ENCODE data around the gene SVOP. TPM values are rescaled to one million over a fixed set of nuclear protein-coding genes. Genes with fewer than 3 reads are reported as not detected.

The SVOP gene
- total RNA-seq, 4 donors from 2014 or later = not detected

DNA sequence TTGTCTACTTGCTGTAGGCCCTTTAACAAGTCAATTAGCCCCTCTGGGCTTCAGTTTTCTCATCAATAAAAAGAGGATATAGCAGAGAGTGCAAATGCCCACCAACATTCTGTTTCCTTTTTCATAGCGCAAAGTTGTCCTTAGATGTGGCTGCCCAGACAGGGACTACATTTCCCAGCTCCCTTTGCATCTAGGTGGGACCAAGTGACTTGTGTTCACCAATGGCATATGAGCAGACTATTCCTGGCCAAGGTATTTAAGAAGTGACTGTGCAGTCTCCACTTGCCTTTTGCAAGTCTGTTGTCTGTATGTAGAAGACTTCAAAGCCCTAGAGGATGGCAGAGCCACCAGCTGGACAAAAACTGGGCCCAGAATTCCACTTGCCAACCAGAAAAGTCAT is 81.3 kb downstream of the SVOP start:
- no peak for DNase-seq (ENCODE audit: low spot score in 2 of 2)
- Histone ChIP-seq H3K9me3 (no peaks in the 10 kb centered on the region), H3K4me3 (no peak overlapping the region), H3K27ac (no peak overlapping the region), H3K36me3 (no peaks in the 10 kb centered on the region), H3K27me3 (no peaks in the 10 kb centered on the region), H3K4me1 (no peaks in the 10 kb centered on the region)
- TF ChIP-seq, protein P1, sequence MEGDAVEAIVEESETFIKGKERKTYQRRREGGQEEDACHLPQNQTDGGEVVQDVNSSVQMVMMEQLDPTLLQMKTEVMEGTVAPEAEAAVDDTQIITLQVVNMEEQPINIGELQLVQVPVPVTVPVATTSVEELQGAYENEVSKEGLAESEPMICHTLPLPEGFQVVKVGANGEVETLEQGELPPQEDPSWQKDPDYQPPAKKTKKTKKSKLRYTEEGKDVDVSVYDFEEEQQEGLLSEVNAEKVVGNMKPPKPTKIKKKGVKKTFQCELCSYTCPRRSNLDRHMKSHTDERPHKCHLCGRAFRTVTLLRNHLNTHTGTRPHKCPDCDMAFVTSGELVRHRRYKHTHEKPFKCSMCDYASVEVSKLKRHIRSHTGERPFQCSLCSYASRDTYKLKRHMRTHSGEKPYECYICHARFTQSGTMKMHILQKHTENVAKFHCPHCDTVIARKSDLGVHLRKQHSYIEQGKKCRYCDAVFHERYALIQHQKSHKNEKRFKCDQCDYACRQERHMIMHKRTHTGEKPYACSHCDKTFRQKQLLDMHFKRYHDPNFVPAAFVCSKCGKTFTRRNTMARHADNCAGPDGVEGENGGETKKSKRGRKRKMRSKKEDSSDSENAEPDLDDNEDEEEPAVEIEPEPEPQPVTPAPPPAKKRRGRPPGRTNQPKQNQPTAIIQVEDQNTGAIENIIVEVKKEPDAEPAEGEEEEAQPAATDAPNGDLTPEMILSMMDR (IDR thresholded peaks at IDR 0.05) = no peak
- TF ChIP-seq POLR2A (IDR thresholded peaks at IDR 0.05) (no peak), EP300 (IDR thresholded peaks at IDR 0.05) (no peak)
- WGBS, 2 donors = 65 to 82% methylated on average over 1 of the region's 1 CpG

DNA sequence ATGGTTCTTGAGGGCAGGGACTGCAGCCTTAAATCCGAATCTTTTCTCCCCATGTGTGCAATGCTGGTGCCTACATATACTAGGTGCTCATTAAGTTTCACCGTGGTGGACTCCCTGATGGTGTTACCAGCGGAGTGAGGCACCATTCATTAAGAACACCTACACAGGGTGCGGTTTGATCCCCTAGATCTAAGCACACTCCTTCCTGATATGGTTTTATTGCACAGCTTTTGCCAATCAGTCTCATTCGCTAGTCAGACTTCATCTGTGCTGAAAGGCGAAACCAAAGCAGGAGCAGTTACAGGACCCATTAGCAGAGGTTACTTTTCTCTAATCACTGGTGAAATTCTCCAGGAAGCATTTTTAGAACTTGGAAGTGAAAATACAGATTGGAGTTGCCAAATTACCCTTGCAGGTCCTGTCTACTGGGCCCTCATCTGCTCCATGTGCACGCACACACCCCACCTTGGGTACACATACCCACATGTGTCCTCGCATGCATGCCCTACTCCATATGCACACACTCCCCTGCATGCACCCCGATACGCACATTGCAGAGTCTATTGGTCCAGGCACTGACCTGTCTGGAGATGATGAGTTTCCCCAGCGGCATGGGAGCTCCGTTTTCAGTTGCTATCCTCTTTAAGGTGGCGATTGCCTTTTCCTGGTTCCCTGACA is 82.5 kb downstream of the SVOP start:
- WGBS, 2 donors = 79% methylated on average over 13 of the region's 13 CpGs
- Histone ChIP-seq H3K4me1 (no peaks in the 10 kb centered on the region), H3K36me3 (no peaks in the 10 kb centered on the region), H3K9me3 (no peaks in the 10 kb centered on the region), H3K4me3 (no peak overlapping the region), H3K27me3 (no peaks in the 10 kb centered on the region), H3K27ac (no peak overlapping the region)
- no peak for DNase-seq (ENCODE audit: low spot score in 2 of 2)
- TF ChIP-seq POLR2A (IDR thresholded peaks at IDR 0.05) = no peak
- no peak for TF ChIP-seq EP300 (IDR thresholded peaks at IDR 0.05)
- TF ChIP-seq, protein P1 (IDR thresholded peaks at IDR 0.05) = no peak

DNA sequence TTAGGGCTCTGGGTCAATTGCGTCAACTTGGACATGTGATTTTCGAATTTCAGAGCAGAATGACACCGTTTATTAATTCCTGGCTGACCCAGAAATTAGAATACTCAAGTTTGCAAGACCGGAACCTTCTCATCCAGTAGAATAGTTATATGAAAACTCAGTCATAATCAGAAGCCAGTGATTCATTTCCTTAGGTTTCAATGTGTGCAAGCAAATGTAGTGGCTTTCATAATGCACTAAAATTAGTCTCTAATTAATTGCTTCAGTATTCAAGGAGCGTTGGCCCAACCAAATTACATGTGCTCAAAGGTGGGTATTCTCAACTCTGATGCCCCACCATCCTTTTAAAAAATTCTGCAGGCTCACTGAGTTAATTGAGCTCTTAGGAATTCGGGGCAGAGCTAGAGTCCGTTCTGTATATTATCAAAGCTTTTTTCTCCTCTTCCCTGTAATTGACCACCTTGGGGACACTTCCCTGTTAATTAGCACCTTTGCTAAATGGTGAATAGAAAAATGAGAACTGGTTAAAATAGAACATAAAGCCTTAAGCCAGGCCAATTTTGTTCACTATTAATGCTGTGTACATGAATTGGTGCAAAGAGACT is 85.6 kb downstream of the SVOP start:
- TF ChIP-seq, protein P1 (IDR thresholded peaks at IDR 0.05) = no peak
- TF ChIP-seq POLR2A (IDR thresholded peaks at IDR 0.05) (no peak), EP300 (IDR thresholded peaks at IDR 0.05) (no peak)
- WGBS, 2 donors = 77 to 78% methylated on average over 7 of the region's 7 CpGs
- H3K4me3 ChIP-seq = no peak overlapping the region
- H3K4me1 ChIP-seq = no peaks in the 10 kb centered on the region
- H3K9me3 ChIP-seq = no peaks in the 10 kb centered on the region
- H3K27me3 ChIP-seq = no peaks in the 10 kb centered on the region
- H3K27ac ChIP-seq = no peak overlapping the region
- DNase-seq (ENCODE audit: low spot score in 2 of 2) = no peak
- no peaks in the 10 kb centered on the region for H3K36me3 ChIP-seq

DNA sequence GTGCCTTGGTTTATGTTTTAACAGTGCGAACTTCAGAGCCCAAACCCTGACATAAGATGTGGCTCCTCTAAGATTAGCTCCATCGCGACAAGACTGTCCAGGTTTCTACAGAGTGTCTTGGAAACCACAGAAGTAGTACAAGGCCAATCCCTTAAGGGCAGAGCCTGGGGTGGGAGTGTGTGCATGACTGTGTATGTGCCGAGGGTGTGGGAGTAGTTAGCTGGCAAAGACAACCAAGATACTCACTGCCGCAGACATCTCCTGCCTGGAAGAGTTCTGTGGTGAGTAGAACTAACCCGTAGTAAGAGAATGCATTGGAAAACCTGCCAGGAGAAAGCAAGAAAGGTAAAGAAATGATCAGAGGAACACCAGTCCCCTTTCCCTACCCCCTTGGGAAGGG is 86.9 kb downstream of the SVOP start:
- H3K36me3 ChIP-seq = no peaks in the 10 kb centered on the region
- H3K4me1 ChIP-seq = no peaks in the 10 kb centered on the region
- TF ChIP-seq EP300 (IDR thresholded peaks at IDR 0.05) = no peak
- no peak for TF ChIP-seq POLR2A (IDR thresholded peaks at IDR 0.05)
- TF ChIP-seq, protein P1 (IDR thresholded peaks at IDR 0.05) = no peak
- no peak overlapping the region for H3K27ac ChIP-seq
- no peak overlapping the region for H3K4me3 ChIP-seq
- no peaks in the 10 kb centered on the region for H3K27me3 ChIP-seq
- no peak for DNase-seq (ENCODE audit: low spot score in 2 of 2)
- no peaks in the 10 kb centered on the region for H3K9me3 ChIP-seq
- WGBS, 2 donors = 80 to 85% methylated on average over 6 of the region's 6 CpGs

DNA sequence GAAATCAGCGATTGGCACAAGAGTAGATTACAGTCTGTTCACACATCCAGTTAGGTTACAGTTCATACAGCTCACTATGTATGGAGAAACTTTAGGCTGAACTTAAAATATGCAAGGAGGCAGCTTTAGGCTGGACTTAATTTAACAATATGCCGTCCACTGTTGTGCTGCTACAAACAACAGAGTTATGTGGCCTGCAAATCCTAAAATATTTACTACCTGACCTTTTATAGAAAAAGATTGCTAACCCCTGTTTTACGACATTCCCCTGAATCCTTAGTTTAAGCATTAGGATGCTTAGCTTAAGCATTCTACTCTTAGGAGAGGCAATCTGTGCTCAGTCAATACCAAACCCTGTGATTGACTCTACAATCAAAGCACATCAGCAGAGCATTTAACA is 90.1 kb downstream of the SVOP start:
- no peaks in the 10 kb centered on the region for H3K4me1 ChIP-seq
- no peak overlapping the region for H3K4me3 ChIP-seq
- H3K27me3 ChIP-seq = no peaks in the 10 kb centered on the region
- DNase-seq (ENCODE audit: low spot score in 2 of 2) = no peak
- no peak overlapping the region for H3K27ac ChIP-seq
- no peaks in the 10 kb centered on the region for H3K9me3 ChIP-seq
- WGBS, 2 donors = 88 to 89% methylated on average over 3 of the region's 3 CpGs
- TF ChIP-seq EP300 (IDR thresholded peaks at IDR 0.05) = no peak
- no peak for TF ChIP-seq POLR2A (IDR thresholded peaks at IDR 0.05)
- TF ChIP-seq, protein P1 (IDR thresholded peaks at IDR 0.05) = no peak
- H3K36me3 ChIP-seq = no peaks in the 10 kb centered on the region

Measured in tibial nerve (tissue), 4 donors.